ENCODE data around the gene PRDM15.

Gene PRDM15

GRCh38 chr21:41836166-41837015 lies 42.8 kb downstream of the PRDM15 start:
- DNase-seq: no peak

GRCh38 chr21:41835711-41836154 lies 43.4 kb downstream of the PRDM15 start:
- DNase-seq: no peak

DNA sequence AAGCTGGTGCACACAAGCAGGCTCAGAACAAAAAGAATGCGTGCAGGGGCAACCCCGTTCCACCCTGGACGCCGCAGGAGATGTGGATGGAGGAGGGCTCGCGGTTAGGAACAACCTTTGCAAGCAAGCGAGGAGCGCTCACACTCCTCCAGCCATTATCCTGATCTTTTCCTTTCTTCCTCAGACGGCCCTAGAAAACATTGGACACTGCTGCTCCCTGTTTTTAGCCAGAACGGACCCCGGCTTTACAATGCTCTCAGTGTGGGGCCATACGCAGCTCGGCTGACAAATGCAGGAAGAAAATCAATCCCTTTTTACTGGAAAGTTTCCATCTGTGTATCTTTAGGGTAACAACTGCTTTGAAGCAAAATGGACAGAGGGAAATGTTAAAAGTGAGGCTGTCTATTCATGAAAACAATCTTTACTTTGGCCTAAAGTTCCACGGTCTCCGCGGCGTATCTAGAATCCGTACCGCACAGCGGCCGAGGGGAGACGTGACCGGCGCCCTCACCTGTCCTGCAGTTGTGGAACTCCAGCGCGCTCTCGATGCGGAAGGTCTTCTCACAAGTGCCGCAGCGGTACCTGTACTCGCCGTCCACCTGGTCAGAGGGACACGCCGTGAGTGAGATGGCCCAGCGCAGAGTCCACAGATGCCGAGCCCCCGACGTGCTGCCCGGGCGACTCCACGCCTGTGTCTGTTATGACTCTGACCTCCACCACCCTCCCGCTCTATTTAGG lies 44.0 kb downstream of the PRDM15 start:
- DNase-seq: no peak

DNA sequence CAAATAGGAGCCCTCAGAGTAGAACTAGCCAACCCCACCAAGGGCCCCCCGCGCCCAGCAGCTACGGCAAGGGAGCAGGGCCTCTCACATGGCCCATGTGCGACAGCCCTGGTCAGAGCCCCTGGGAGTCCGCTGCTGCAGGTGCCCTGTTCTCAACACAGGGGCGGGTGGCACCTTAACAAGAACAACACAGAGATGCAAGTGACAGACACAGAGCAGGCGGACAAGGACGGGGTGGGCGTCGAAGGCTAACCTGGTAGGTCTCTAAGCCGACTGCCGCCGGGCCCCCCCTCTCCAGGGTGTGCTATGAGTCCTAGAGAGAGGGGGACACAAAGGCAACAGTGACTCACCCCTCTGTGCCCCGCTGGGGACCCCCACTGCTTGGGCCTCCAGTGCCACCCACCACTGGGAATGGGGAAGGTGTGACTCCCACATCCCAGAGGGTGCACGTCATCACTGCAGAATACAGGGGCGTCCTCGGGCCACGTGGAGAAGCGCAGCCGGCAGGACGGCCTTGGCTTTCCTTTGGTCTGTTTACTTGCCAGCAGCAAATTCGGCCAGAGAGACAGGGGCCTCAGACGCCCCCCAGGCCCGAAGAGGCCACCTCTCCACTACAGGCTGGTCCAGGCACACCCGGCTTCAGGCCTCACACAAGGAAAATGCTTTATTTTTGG lies 44.8 kb downstream of the PRDM15 start:
- no peak for DNase-seq

GRCh38 chr21:41833497-41834115 lies 45.5 kb downstream of the PRDM15 start:
- no peak for DNase-seq

DNA sequence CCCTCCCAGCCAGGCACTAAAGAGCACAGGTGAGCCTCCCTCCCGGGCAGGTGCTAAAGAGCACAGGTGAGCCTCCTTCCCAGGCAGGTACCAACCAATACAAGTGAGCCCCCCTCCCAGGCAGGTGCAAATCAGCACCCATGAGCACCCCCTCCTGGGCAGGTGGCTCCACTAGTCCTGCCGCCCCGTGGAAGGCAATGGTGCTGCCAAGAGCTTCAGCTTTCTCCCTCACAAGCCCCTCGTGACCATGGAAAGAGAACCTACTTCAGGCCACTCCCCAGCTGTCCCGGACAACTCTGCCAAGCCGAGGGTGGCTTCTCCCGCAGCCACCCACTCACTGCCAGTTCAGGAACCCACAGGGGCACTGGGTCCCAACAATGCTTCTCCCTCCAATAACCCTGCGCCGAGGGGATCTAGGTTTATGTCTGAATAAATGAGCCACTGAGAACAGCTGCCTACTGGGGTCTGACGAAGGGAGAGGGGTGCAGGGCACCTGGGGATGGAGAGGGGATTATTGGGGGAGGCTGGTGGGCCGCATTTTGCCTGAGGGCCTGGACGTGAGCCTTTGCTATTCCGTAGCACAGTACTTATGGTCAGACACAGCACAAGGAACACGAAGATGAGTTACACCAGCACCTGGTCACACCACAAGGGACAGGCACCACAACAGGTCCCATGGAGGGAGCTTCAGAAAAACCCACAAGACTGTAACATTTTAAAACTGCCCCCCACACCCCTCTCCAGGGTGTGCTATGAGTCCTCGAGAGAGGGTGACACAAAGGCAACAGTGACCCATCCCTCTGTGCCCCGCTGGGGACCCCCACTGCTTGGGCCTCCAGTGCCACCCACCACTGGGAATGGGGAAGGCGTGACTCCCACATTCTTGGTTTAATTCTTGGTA lies 46.3 kb downstream of the PRDM15 start:
- DNase-seq: no peak

DNA sequence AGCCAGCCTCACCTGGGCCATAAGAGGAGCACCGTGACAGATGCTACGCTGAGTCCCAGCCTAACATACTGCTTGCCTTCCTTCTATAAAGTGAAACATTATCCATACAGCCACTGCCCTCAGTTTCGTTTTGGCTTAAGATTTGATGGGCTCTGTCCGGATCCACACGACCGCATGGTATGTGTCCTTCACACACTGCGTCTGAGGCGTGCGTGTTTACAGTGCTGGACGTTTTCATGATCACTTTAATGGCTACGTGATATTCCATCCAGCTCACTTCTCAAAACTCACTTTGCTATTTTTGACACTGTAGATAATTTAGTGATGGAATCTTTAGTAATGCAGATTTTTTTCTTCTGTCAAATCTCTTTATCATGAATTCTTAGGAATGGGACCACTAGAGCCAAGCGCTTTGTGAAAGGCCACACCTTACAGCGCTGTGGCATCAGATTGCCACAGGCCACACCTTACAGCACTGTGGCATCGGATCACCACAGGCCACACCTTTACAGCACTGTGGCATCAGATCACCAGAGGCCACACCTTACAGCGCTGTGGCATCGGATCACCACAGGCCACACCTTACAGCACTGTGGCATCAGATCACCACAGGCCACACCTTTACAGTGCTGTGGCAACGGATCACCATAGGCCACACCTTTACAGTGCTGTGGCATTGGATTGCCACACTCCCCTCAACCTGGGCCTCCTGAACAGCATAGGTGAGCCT lies 47.1 kb downstream of the PRDM15 start:
- DNase-seq: no peak

GRCh38 chr21:41831453-41831831 lies 47.7 kb downstream of the PRDM15 start:
- no peak for DNase-seq

- DNase-seq: no peak
Observed at GRCh38 chr21:41830764-41831452, 48.2 kb downstream of the PRDM15 start.

DNA sequence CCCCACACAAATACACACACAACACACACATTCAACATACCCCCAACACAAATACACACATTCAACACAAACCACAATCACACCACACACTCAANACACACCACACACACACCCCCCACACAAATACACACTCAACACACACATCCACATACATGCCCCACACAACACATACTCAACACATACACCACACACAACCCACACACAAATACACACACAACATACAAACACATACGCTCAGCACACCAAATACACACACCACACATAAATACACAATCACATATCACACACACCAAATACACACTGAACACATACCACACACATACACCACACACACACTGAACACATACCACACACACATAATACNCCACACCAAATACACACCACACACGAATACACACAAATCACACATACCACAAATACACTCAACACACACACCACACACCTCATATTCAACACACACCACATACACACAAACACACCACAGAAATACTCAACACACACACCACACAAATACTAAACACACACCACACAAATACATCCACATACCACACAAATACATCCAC lies 48.9 kb downstream of the PRDM15 start:
- DNase-seq: no peak

GRCh38 chr21:41828884-41829360 lies 50.2 kb downstream of the PRDM15 start:
- no peak for DNase-seq

DNA sequence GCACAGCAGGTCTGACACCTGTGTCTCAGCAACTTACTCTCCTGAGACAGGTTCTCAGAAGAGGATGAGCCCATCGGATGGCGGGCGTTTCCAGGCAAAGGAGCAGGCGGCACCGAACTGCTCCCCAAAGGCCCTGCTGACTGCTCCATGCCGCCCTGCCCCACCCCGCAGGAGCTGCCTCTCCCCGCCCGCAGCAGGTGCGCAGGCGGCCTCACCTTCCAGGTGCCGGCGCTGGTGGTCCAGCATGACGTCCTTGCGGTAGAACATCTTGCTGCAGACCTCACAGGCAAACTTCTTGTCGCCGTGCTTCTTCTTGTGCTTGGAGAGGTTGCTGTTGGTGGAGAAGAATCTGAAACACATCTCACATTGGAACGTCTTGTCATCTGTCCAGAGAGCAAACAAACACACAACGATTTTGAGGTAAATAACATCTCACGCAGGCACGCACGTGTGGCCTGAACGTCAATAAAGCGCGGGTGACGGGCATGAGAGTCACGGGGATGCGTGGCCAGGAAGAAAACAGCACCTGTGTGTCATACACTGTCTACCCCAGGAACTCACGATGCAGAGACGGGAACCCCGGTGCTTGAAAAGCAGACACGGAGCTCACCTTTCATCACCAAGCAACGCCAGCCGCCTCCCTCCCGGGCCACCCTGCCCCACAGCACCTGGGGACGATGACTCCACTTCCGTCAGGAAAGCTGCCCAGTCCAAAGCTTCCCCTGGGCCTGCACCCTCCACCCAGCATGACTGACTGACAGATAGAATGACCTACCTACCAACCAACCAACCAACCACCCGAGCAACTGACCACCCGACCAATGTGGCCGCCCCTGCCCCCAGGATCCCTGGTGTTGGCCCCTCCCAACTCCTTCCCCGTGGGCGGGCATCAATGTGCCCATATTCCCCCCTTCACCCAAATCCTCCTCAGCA lies 50.9 kb downstream of the PRDM15 start:
- no peak for DNase-seq

DNA sequence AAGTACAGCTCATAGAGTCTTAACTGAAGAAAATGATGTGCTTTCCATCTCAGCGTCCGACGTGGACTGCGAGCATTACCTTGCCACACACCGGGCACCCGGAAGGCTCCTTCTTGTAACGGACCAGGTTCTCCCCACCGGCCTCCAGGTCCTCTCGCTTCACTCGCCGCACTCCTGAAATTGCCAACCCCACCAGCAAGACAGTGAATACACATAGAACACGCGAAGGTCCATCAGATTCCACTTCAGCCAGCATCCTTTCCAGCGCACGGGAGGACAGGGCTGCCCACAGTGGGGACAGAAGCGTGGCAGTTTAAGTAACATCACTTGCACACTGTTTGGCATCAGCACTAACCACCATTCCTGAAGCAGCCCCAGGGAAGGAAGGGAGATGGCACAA lies 53.3 kb downstream of the PRDM15 start:
- no peak for DNase-seq

GRCh38 chr21:41825216-41825615 lies 53.9 kb downstream of the PRDM15 start:
- no peak for DNase-seq

- no peak for DNase-seq
Observed at GRCh38 chr21:41824466-41825207, 54.5 kb downstream of the PRDM15 start.

GRCh38 chr21:41823906-41824305 lies 55.2 kb downstream of the PRDM15 start:
- no peak for DNase-seq

- no peak for DNase-seq
Observed at GRCh38 chr21:41823166-41823565, 56.0 kb downstream of the PRDM15 start.

- no peak for DNase-seq
Observed at GRCh38 chr21:41821756-41822431, 57.2 kb downstream of the PRDM15 start.

Data from stimulated activated naive CD4-positive, alpha-beta T cell treated with Interleukin-2 at 50 U/mL for 16 hours (primary cell).